Measurements from ENCODE around the gene GZF1. TPM values are rescaled to one million over a fixed set of nuclear protein-coding genes. Genes with fewer than 3 reads are reported as not detected.

Gene GZF1
- total RNA-seq, 2 donors from 2014 or later, result 5.6 to 9.2 TPM

GRCh38 chr20:23358923-23359593 is 2.9 kb upstream of the GZF1 start:
- peak overlapping the region in 1 of 2 donors; percentile 94 for H3K27ac Mint-ChIP-seq
- H3K36me3 Mint-ChIP-seq, result peaks cover 0 to 14% of the 10 kb centered on the region in 2 donors
- H3K9me3 Mint-ChIP-seq, result no peaks in the 10 kb centered on the region
- DNase-seq (ENCODE audit: low spot score in 2 of 2) (no peak), ATAC-seq (no peak)

GRCh38 chr20:23360531-23360930 is 1.5 kb upstream of the GZF1 start:
- Mint-ChIP-seq H3K36me3 (peaks cover 12 to 27% of the 10 kb centered on the region in 2 donors), H3K9me3 (no peaks in the 10 kb centered on the region), H3K27ac (peak overlapping the region; percentile 93 to 98)
- ATAC-seq (no peak), DNase-seq (ENCODE audit: low spot score in 2 of 2) (no peak)

DNA sequence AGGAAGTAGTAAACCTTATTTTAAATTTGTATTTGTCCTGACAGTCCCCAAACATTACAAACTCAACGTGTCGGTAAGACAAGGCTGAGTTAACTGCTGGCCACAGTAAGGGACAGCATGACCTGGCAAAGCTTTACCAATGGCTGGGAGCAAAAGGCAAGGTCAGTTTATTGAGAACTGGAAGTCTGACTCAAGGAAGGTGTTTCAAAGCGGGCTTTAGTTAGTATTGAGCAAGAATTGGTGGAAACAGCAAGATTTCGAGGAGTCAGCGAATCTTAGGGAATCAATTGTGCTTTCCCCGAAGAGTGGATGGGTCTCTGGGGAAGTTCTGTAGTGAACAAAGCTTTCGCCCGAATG is 885 bp upstream of the GZF1 start:
- Mint-ChIP-seq H3K9me3 (no peaks in the 10 kb centered on the region), H3K27ac (peak overlapping the region; percentile 93 to 98), H3K36me3 (peaks cover 16 to 27% of the 10 kb centered on the region in 2 donors)
- DNase-seq (ENCODE audit: low spot score in 2 of 2) (no peak), ATAC-seq (no peak)

- Mint-ChIP-seq H3K27ac (peak overlapping the region; percentile 97 to 98), H3K9me3 (no peaks in the 10 kb centered on the region), H3K36me3 (peaks cover 18 to 27% of the 10 kb centered on the region in 2 donors)
- ATAC-seq, result no peak
- peak in 1 of 2 donors; percentile 61 for DNase-seq (ENCODE audit: low spot score in 2 of 2)
Observed at GRCh38 chr20:23362392-23363256, 642 bp downstream of the GZF1 start.

DNA sequence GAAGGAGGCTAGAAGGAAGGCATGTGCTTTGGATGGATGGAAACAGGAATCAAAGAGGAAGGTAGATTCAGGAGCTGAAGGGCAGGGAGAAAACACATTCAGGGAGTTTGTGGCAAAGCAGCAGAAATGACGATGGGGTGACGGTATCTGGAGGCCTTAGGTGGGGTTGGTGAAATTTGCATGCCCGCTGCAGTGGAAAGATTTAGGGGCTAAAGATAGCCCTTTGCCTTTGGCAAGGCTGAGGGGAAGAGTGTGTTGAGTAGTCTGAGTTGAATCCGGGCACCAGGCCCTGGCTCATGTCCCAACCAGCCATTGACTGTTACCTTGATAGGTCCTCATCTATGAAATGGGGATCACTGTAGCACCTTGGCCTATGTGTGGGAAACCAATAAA is 1.3 kb downstream of the GZF1 start:
- DNase-seq (ENCODE audit: low spot score in 2 of 2) (no peak), ATAC-seq (no peak)
- no peaks in the 10 kb centered on the region for H3K9me3 Mint-ChIP-seq
- peak overlapping the region in 1 of 2 donors; percentile 98 for H3K27ac Mint-ChIP-seq
- H3K36me3 Mint-ChIP-seq, result peaks cover 18 to 27% of the 10 kb centered on the region in 2 donors

DNA sequence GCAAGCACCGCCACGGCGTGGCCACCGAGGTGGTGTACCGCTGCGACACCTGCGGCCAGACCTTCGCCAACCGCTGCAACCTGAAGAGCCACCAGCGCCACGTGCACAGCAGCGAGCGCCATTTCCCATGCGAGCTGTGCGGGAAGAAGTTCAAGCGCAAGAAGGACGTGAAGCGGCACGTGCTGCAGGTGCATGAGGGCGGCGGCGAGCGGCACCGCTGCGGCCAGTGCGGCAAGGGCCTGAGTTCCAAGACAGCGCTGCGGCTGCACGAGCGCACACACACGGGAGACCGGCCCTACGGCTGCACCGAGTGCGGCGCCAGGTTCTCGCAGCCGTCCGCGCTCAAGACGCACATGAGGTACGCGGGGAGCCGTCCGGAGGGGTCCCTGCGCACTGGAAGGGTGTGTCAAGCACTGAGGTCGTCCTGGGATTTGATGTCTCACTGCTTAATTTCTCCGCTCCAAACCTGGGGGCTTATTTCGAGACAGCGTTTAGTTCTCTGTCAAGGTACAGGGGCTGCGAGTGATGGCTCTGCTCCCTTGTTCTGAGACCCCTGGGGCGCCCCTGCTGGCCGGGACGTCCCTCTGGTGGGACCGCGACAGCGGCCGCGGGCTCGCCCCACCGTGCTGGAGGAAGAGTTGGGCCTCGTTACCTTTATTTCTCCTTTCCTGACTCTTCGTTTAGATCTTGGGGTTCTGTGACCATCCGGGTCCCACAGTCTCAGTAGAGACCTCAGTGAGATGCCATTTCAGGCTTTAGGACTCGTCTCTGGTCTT is 3.6 kb downstream of the GZF1 start:
- no peaks in the 10 kb centered on the region for H3K9me3 Mint-ChIP-seq
- H3K36me3 Mint-ChIP-seq, result peaks cover 18 to 32% of the 10 kb centered on the region in 2 donors
- H3K27ac Mint-ChIP-seq, result peak overlapping the region; percentile 59 to 97
- DNase-seq (ENCODE audit: low spot score in 2 of 2), result no peak
- ATAC-seq, result no peak

DNA sequence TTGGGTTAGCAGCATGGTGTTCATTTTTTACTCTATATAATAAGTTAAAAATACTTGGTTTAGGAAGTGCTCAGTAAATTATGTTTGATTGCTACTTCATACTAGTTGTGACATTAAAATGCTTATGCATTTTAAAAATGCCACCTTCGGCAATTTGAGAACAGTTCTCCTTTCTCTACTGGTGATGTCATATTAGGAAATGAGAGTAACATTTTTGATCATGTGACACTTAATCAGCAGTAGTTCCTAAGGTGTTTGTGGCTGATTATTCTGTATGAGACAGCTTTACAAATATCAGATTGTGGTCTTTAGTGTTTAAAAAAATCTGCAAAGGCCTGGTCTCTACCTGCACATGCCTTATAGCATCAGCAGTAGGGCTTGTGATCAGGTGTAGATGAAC is 4.4 kb downstream of the GZF1 start:
- H3K36me3 Mint-ChIP-seq, result peaks cover 18 to 32% of the 10 kb centered on the region in 2 donors
- ATAC-seq (peak in 1 of 2 donors; percentile 2), DNase-seq (ENCODE audit: low spot score in 2 of 2) (no peak)
- H3K27ac Mint-ChIP-seq, result peak overlapping the region; percentile 59 to 97
- no peaks in the 10 kb centered on the region for H3K9me3 Mint-ChIP-seq

- peak; percentile 64 to 69 for ATAC-seq
- Mint-ChIP-seq H3K27ac (no peak overlapping the region), H3K36me3 (peaks cover 18 to 26% of the 10 kb centered on the region in 2 donors), H3K9me3 (no peaks in the 10 kb centered on the region)
- no peak for DNase-seq (ENCODE audit: low spot score in 2 of 2)
Observed at GRCh38 chr20:23367770-23368169, 5.8 kb downstream of the GZF1 start.

DNA sequence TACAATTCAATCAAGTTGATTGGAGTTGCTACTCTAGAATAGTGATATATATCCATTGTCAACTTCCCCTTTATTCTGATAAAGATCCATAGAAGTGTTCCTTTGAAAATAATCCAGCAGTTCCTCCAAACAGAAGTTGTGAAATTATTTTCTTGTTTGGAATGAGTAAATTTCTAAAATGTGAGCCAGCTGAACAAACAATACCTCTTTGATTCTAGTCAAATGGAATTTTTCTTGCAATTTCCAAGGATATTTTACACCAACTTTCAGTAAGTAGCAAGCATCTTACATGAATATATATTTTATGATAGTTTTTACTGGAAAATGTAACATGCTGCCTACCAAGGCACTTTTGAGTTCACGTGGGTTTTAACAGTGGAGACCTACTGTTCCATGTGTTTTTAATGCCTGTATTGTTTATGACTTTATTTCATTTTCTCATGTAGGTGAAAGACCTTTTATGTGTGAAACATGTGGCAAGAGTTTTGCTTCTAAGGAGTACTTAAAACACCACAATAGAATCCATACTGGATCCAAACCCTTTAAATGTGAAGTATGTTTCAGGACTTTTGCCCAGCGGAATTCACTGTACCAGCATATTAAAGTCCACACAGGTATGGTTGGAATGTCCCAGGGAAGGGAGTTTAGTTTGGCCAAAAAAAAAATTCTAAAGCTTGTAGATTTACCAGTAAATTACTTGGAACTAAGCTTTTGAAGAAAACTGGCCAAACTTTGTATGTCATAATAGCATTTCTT is 6.5 kb downstream of the GZF1 start:
- no peak for ATAC-seq
- no peaks in the 10 kb centered on the region for H3K9me3 Mint-ChIP-seq
- peaks cover 18 to 19% of the 10 kb centered on the region in 2 donors for H3K36me3 Mint-ChIP-seq
- peak overlapping the region in 1 of 2 donors; percentile 60 for H3K27ac Mint-ChIP-seq
- DNase-seq (ENCODE audit: low spot score in 2 of 2), result no peak

GRCh38 chr20:23369072-23369823 is 7.3 kb downstream of the GZF1 start:
- peaks cover 16 to 17% of the 10 kb centered on the region in 2 donors for H3K36me3 Mint-ChIP-seq
- DNase-seq (ENCODE audit: low spot score in 2 of 2), result no peak
- ATAC-seq, result no peak
- no peaks in the 10 kb centered on the region for H3K9me3 Mint-ChIP-seq
- H3K27ac Mint-ChIP-seq, result peak overlapping the region in 1 of 2 donors; percentile 60

- ATAC-seq (no peak), DNase-seq (ENCODE audit: low spot score in 2 of 2) (no peak)
- peaks cover 6 to 8% of the 10 kb centered on the region in 2 donors for H3K36me3 Mint-ChIP-seq
- H3K27ac Mint-ChIP-seq, result no peak overlapping the region
- H3K9me3 Mint-ChIP-seq, result no peaks in the 10 kb centered on the region
Observed at GRCh38 chr20:23370274-23370673, 8.3 kb downstream of the GZF1 start.

GRCh38 chr20:23370873-23371272 is 8.9 kb downstream of the GZF1 start:
- no peak for ATAC-seq
- no peak for DNase-seq (ENCODE audit: low spot score in 2 of 2)
- H3K36me3 Mint-ChIP-seq, result peaks cover 10 to 11% of the 10 kb centered on the region in 2 donors
- no peak overlapping the region for H3K27ac Mint-ChIP-seq
- peaks cover 0 to 3% of the 10 kb centered on the region in 2 donors for H3K9me3 Mint-ChIP-seq

GRCh38 chr20:23371496-23371895 is 9.5 kb downstream of the GZF1 start:
- ATAC-seq (no peak), DNase-seq (ENCODE audit: low spot score in 2 of 2) (no peak)
- peaks cover 12 to 14% of the 10 kb centered on the region in 2 donors for H3K36me3 Mint-ChIP-seq
- peak overlapping the region in 1 of 2 donors; percentile 44 for H3K27ac Mint-ChIP-seq
- H3K9me3 Mint-ChIP-seq, result peaks cover 0 to 4% of the 10 kb centered on the region in 2 donors

- Mint-ChIP-seq H3K9me3 (peaks cover 0 to 4% of the 10 kb centered on the region in 2 donors), H3K27ac (no peak overlapping the region), H3K36me3 (peaks cover 16 to 25% of the 10 kb centered on the region in 2 donors)
- ATAC-seq (no peak), DNase-seq (ENCODE audit: low spot score in 2 of 2) (no peak)
Observed at GRCh38 chr20:23374441-23374840, 12.5 kb downstream of the GZF1 start.

DNA sequence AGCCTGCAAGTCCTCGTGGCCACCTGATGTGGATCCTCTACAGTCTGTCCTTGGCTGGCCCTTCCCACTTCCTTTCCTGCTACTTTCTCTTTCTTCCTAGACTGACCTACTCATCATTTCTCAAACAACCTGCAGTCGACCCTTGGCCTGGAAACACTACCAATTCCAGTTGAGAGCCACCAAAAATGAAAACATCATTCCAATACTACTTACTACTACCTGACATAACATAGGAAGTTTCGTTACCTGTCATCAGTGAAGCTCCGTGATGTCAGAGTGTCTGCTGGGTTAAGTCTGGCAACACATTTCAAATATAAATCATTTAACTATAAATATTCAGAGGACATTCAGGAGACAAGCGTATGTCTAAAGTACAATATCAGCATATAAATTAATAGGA is 13.8 kb downstream of the GZF1 start:
- Mint-ChIP-seq H3K36me3 (peaks cover 13 to 25% of the 10 kb centered on the region in 2 donors), H3K9me3 (peaks cover 0 to 4% of the 10 kb centered on the region in 2 donors), H3K27ac (no peak overlapping the region)
- DNase-seq (ENCODE audit: low spot score in 2 of 2) (no peak), ATAC-seq (peak in 1 of 2 donors; percentile 26)
